ENCODE results near the gene PRODH2. TPM values are rescaled to one million over a fixed set of nuclear protein-coding genes. Genes with fewer than 3 reads are reported as not detected.
A peak's percentile ranks its signal among the peaks of the same experiment; 100 is the strongest.

Gene PRODH2
- total and polyA plus RNA-seq, 10 of the 15 experiments (the other 5 are each of a cell fraction or from before 2014, with no cell fraction given): 0.07 TPM; not detected in 9

DNA sequence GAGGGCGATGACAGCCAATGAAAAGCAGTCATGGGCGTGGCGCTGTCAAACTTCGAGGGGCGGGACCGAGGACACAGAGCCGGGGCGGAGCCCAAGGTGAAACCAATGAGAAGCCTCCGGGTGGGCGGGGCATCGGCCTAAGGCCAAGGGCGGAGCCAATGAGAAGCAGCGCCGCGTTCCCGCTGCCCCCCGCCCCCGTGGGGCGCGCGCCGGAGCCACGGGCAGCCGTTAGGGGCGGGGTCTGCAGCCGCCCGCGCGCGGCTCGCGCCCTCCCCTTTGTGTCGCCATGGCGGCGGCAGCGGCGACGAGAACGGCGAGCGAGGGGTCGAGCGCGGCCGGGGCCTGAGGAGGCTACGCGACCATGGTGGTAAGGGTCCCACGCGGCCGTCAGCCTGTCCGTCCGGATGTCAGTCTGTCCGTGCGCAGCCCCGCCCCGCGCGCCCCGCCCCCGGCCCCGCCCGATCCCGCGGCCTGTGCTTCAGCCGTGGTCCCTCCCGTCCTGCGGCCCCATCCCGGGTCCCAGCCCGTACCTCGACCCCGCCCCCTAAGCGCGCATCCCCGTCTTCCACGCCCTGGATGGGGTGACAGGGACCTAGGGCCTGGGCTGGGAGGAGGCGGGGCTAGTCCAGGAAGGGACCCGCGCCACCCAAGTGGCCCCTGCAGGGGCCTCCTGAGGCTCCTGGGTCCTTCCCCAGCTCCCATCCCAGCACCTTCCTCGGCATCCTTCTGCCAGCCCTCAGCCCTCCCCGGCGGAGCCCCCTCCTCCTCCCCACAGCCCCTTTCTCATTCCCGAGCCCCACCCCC, 37.1 kb downstream of the PRODH2 start, which contains the start of gene ARHGAP33 (continued):
- TF ChIP-seq, protein P1, sequence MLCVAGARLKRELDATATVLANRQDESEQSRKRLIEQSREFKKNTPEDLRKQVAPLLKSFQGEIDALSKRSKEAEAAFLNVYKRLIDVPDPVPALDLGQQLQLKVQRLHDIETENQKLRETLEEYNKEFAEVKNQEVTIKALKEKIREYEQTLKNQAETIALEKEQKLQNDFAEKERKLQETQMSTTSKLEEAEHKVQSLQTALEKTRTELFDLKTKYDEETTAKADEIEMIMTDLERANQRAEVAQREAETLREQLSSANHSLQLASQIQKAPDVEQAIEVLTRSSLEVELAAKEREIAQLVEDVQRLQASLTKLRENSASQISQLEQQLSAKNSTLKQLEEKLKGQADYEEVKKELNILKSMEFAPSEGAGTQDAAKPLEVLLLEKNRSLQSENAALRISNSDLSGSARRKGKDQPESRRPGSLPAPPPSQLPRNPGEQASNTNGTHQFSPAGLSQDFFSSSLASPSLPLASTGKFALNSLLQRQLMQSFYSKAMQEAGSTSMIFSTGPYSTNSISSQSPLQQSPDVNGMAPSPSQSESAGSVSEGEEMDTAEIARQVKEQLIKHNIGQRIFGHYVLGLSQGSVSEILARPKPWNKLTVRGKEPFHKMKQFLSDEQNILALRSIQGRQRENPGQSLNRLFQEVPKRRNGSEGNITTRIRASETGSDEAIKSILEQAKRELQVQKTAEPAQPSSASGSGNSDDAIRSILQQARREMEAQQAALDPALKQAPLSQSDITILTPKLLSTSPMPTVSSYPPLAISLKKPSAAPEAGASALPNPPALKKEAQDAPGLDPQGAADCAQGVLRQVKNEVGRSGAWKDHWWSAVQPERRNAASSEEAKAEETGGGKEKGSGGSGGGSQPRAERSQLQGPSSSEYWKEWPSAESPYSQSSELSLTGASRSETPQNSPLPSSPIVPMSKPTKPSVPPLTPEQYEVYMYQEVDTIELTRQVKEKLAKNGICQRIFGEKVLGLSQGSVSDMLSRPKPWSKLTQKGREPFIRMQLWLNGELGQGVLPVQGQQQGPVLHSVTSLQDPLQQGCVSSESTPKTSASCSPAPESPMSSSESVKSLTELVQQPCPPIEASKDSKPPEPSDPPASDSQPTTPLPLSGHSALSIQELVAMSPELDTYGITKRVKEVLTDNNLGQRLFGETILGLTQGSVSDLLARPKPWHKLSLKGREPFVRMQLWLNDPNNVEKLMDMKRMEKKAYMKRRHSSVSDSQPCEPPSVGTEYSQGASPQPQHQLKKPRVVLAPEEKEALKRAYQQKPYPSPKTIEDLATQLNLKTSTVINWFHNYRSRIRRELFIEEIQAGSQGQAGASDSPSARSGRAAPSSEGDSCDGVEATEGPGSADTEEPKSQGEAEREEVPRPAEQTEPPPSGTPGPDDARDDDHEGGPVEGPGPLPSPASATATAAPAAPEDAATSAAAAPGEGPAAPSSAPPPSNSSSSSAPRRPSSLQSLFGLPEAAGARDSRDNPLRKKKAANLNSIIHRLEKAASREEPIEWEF (IDR thresholded peaks at IDR 0.05; ENCODE audit: insufficient replicate concordance, low read depth, low read length): no peak
- TF ChIP-seq RB1 (IDR thresholded peaks at IDR 0.05; ENCODE audit: borderline replicate concordance): peak; percentile 88; the same call in 1 of the 2 replicates
- TF ChIP-seq ZSCAN29 (IDR thresholded peaks at IDR 0.05): no peak
- TF ChIP-seq SMC3 (IDR thresholded peaks at IDR 0.05; ENCODE audit: borderline replicate concordance, low read length): no peak
- TF ChIP-seq, protein P2, sequence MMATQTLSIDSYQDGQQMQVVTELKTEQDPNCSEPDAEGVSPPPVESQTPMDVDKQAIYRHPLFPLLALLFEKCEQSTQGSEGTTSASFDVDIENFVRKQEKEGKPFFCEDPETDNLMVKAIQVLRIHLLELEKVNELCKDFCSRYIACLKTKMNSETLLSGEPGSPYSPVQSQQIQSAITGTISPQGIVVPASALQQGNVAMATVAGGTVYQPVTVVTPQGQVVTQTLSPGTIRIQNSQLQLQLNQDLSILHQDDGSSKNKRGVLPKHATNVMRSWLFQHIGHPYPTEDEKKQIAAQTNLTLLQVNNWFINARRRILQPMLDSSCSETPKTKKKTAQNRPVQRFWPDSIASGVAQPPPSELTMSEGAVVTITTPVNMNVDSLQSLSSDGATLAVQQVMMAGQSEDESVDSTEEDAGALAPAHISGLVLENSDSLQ (IDR thresholded peaks at IDR 0.05): peak; percentile 76
- TF ChIP-seq, protein P3, sequence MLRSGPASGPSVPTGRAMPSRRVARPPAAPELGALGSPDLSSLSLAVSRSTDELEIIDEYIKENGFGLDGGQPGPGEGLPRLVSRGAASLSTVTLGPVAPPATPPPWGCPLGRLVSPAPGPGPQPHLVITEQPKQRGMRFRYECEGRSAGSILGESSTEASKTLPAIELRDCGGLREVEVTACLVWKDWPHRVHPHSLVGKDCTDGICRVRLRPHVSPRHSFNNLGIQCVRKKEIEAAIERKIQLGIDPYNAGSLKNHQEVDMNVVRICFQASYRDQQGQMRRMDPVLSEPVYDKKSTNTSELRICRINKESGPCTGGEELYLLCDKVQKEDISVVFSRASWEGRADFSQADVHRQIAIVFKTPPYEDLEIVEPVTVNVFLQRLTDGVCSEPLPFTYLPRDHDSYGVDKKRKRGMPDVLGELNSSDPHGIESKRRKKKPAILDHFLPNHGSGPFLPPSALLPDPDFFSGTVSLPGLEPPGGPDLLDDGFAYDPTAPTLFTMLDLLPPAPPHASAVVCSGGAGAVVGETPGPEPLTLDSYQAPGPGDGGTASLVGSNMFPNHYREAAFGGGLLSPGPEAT (IDR thresholded peaks at IDR 0.05; ENCODE audit: low read depth): no peak
- TF ChIP-seq CHD2 (IDR thresholded peaks at IDR 0.05; ENCODE audit: borderline replicate concordance, low read depth, low read length): 0 out of 2 replicates have a peak, but pooled peaks have one; percentile 45
- TF ChIP-seq CREM (IDR thresholded peaks at IDR 0.05; ENCODE audit: low read depth): peak; percentile 6; the same call in 1 of the 2 replicates
- TF ChIP-seq, protein P4, sequence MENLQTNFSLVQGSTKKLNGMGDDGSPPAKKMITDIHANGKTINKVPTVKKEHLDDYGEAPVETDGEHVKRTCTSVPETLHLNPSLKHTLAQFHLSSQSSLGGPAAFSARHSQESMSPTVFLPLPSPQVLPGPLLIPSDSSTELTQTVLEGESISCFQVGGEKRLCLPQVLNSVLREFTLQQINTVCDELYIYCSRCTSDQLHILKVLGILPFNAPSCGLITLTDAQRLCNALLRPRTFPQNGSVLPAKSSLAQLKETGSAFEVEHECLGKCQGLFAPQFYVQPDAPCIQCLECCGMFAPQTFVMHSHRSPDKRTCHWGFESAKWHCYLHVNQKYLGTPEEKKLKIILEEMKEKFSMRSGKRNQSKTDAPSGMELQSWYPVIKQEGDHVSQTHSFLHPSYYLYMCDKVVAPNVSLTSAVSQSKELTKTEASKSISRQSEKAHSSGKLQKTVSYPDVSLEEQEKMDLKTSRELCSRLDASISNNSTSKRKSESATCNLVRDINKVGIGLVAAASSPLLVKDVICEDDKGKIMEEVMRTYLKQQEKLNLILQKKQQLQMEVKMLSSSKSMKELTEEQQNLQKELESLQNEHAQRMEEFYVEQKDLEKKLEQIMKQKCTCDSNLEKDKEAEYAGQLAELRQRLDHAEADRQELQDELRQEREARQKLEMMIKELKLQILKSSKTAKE (IDR thresholded peaks at IDR 0.05; ENCODE audit: low read depth, poor library complexity, severe bottlenecking): no peak
- no peak for TF ChIP-seq BRCA1 (IDR thresholded peaks at IDR 0.05; ENCODE audit: low read depth, low read length)
- no peak for TF ChIP-seq RAD21 (IDR thresholded peaks at IDR 0.05; ENCODE audit: insufficient read depth, low read depth, low read length)
- peak; percentile 80 for TF ChIP-seq POLR2A (IDR thresholded peaks at IDR 0.05; ENCODE audit: low read depth, low read length)
- TF ChIP-seq IKZF1 (conservative IDR thresholded peaks at IDR 0.05): peak; percentile 28; the same call in 1 of the 2 replicates
- peak; percentile 67 for TF ChIP-seq RFX5 (IDR thresholded peaks at IDR 0.05; ENCODE audit: low read depth, low read length)
- peak; percentile 52; the same call in 1 of the 2 replicates for TF ChIP-seq DPF2 (IDR thresholded peaks at IDR 0.05)
- TF ChIP-seq PML (IDR thresholded peaks at IDR 0.05; ENCODE audit: low read length): no peak
- peak; percentile 86 for TF ChIP-seq YY1 (IDR thresholded peaks at IDR 0.05; ENCODE audit: low read depth, low read length)
- TF ChIP-seq JUND (IDR thresholded peaks at IDR 0.05; ENCODE audit: low read depth, low read length): no peak
- TF ChIP-seq, protein P5, sequence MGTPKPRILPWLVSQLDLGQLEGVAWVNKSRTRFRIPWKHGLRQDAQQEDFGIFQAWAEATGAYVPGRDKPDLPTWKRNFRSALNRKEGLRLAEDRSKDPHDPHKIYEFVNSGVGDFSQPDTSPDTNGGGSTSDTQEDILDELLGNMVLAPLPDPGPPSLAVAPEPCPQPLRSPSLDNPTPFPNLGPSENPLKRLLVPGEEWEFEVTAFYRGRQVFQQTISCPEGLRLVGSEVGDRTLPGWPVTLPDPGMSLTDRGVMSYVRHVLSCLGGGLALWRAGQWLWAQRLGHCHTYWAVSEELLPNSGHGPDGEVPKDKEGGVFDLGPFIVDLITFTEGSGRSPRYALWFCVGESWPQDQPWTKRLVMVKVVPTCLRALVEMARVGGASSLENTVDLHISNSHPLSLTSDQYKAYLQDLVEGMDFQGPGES (IDR thresholded peaks at IDR 0.05): peak; percentile 72
